Lung (tissue), 12 donors: Measurements from ENCODE around the gene ASMT. TPM values are rescaled to one million over a fixed set of nuclear protein-coding genes. Genes with fewer than 3 reads are reported as not detected.
A peak's percentile ranks its signal among the peaks of the same experiment; 100 is the strongest.

Source experiments
- ATAC-seq: fragments of 200-7000 bp; cut with Tn5 transposase; one replicate; pipeline ENCODE4 v1.9.1; 2020; ENCODE audit warnings: moderate number of reproducible peaks; ENCODE audit not compliant: insufficient read depth, low FRiP score
- DNase-seq, 3 donors: peaks; one replicate each; pipeline ENCODE4 v3.0.0-alpha.2; 2013 to 2017
- H3K27ac ChIP-seq, 2 donors: one replicate each; pipeline ENCODE4 v1.5.1; 2013; ENCODE audit warnings: mild to moderate bottlenecking in 2 of 2, moderate library complexity in 2 of 2, control low read depth in 1 of 2, inconsistent platforms in 1 of 2, low read depth in 1 of 2, low read length in 1 of 2
- H3K27me3 ChIP-seq, 3 donors: one replicate each; pipeline ENCODE4 v1.5.1; 2013; ENCODE audit warnings: low read length in 2 of 3; ENCODE audit not compliant: control insufficient read depth in 3 of 3, insufficient read depth in 3 of 3
- H3K36me3 ChIP-seq, 4 donors: one replicate each; pipeline ENCODE4 v1.5.1; 2013; ENCODE audit warnings: low read length in 4 of 4, mild to moderate bottlenecking in 1 of 4, moderate library complexity in 1 of 4; ENCODE audit not compliant: control insufficient read depth in 4 of 4, insufficient read depth in 4 of 4
- H3K4me1 ChIP-seq, 5 donors: one replicate each; pipeline ENCODE4 v1.5.1; 2013; ENCODE audit warnings: low read length in 5 of 5, mild to moderate bottlenecking in 2 of 5, moderate library complexity in 1 of 5; ENCODE audit not compliant: control insufficient read depth in 5 of 5, insufficient read depth in 5 of 5
- H3K4me3 ChIP-seq: one replicate; pipeline ENCODE4 v1.5.1; 2013; ENCODE audit warnings: mild to moderate bottlenecking, control low read depth, moderate library complexity
- H3K9ac ChIP-seq, 2 donors: one replicate each; pipeline ENCODE4 v1.5.1; 2013; ENCODE audit warnings: low read length in 2 of 2, control low read depth in 1 of 2; ENCODE audit not compliant: insufficient read depth in 1 of 2
- H3K9me3 ChIP-seq, 4 donors: one replicate each; pipeline ENCODE4 v1.5.1; 2013; ENCODE audit warnings: low read length in 3 of 4, mild to moderate bottlenecking in 1 of 4, moderate library complexity in 1 of 4; ENCODE audit not compliant: control insufficient read depth in 4 of 4, insufficient read depth in 3 of 4
- CTCF ChIP-seq: IDR thresholded peaks from 2 replicates; pipeline ENCODE4 v1.5.1; 2012; ENCODE audit warnings: mild to moderate bottlenecking; ENCODE audit errors: control extremely low read depth, extremely low read depth
- WGBS, 2 donors: extraction: QIAGEN DNeasy Blood & Tissue Kit; methylation state at CpG; one replicate each; pipeline ENCODE4 v1.1.7; 2013; 5-methylcytosine and 5-hydroxymethylcytosine counted together
- polyA plus RNA-seq, 2 donors: library from polyadenylated mRNA; stranded (reverse); fragments of 200-250 nt; gene quantifications; one replicate each; pipeline ENCODE4 v1.2.1, GENCODE V29; 2013
- total RNA-seq, 2 donors: library from RNA; depleted of rRNA in 1 of 2; stranded (reverse); fragments of >200 nt in 1 of 2; gene quantifications; one replicate each; pipeline ENCODE4 v1.2.1, GENCODE V29; 2014 to 2021
- donor health status: control.
- donor health status: control.
- donor health status: Bipolar disorder and iron deficiency.
- donor health status: healthy.
- donor health status: DM: yes; HTN: yes; CAD: no.

The ASMT gene
- total and polyA plus RNA-seq, 4 donors = 0.09 to 0.63 (median 0.31) TPM

GRCh38 chrX:1658071-1658491 is 43.2 kb downstream of the ASMT start:
- 42 to 48% methylated on average over 14 of the region's 14 CpGs for WGBS, 2 donors
- TF ChIP-seq CTCF = no peak
- no peak overlapping the region for H3K4me3 ChIP-seq

GRCh38 chrX:1659664-1660461 is 45.0 kb downstream of the ASMT start:
- DNase-seq = no peak
- WGBS, 2 donors = 89 to 93% methylated on average over 34 of the region's 34 CpGs
- TF ChIP-seq CTCF = no peak

More at GRCh38 chrX:1658071-1658491, 43.2 kb downstream of the ASMT start:
- ATAC-seq (no peak), DNase-seq (no peak)
- Histone ChIP-seq H3K4me1 (no peaks in the 10 kb centered on the region), H3K9me3 (no peaks in the 10 kb centered on the region), H3K9ac (no peak overlapping the region), H3K27ac (no peak overlapping the region), H3K36me3 (peaks cover 0 to 2% (median 0%) of the 10 kb centered on the region in 4 donors), H3K27me3 (peaks cover 0 to 12% (median 0%) of the 10 kb centered on the region in 3 donors)

GRCh38 chrX:1661048-1661921 is 46.4 kb downstream of the ASMT start:
- H3K4me3 ChIP-seq = no peak overlapping the region
- no peak for TF ChIP-seq CTCF
- peaks cover 0 to 11% (median 0%) of the 10 kb centered on the region in 3 donors for H3K27me3 ChIP-seq
- no peaks in the 10 kb centered on the region for H3K4me1 ChIP-seq
- ATAC-seq (peak; percentile 78), DNase-seq (peak in 1 of 3 donors; percentile 4)
- H3K9ac ChIP-seq = no peak overlapping the region
- no peaks in the 10 kb centered on the region for H3K36me3 ChIP-seq
- no peak overlapping the region for H3K27ac ChIP-seq
- peaks cover 0 to 6% (median 0%) of the 10 kb centered on the region in 4 donors for H3K9me3 ChIP-seq
- 68% methylated on average over 16 of the region's 16 CpGs for WGBS, 2 donors

More at GRCh38 chrX:1659664-1660461, 45.0 kb downstream of the ASMT start:
- Histone ChIP-seq H3K4me1 (no peaks in the 10 kb centered on the region), H3K9ac (no peak overlapping the region), H3K36me3 (peaks cover 0 to 2% (median 0%) of the 10 kb centered on the region in 4 donors), H3K4me3 (no peak overlapping the region), H3K27ac (no peak overlapping the region), H3K27me3 (peaks cover 0 to 12% (median 0%) of the 10 kb centered on the region in 3 donors), H3K9me3 (no peaks in the 10 kb centered on the region)
- ATAC-seq = no peak
